Breast epithelium (tissue), 4 donors: ENCODE measurements around the gene SPRY2. TPM values are rescaled to one million over a fixed set of nuclear protein-coding genes. Genes with fewer than 3 reads are reported as not detected.
"Not testable (repeated sequence)": the region's sequence is repeated elsewhere in the genome, so short reads cannot be mapped to it uniquely, and the experiment has no call there.

Source experiments
- DNase-seq, 2 donors: peaks; one replicate each; pipeline ENCODE4 v3.0.0-alpha.2; 2019; ENCODE audit warnings: low spot score in 2 of 2
- H3K27ac ChIP-seq, 2 donors: fragments of 200-600 bp; sonication (generic) in 1 of 2; one replicate each; pipeline ENCODE4 v1.5.1; 2016 to 2019; ENCODE audit warnings: mild to moderate bottlenecking in 1 of 2
- H3K27me3 ChIP-seq, 2 donors: fragments of 200-600 bp; sonication (generic) in 1 of 2; one replicate each; pipeline versions ENCODE4 v1.5.1 to v1.6.0; 2017 to 2019; ENCODE audit warnings: control low read depth in 1 of 2, mild to moderate bottlenecking in 1 of 2
- H3K36me3 ChIP-seq: fragments of 200-600 bp; one replicate; pipeline ENCODE4 v1.5.1; 2019
- H3K4me1 ChIP-seq, 2 donors: fragments of 200-600 bp; sonication (generic); one replicate each; pipeline ENCODE4 v1.5.1; 2016 to 2019; ENCODE audit warnings: control low read depth in 1 of 2
- H3K4me3 ChIP-seq, 3 donors: fragments of 200-600 bp; sonication (generic); 1 replicate in 2 of 3; 2 replicates in 1 of 3; pipeline ENCODE4 v1.5.1; 2016 to 2019; ENCODE audit warnings: mild to moderate bottlenecking in 3 of 3, moderate library complexity in 2 of 3
- H3K9me3 ChIP-seq, 2 donors: fragments of 200-600 bp; sonication (generic) in 1 of 2; one replicate each; pipeline ENCODE4 v1.5.1; 2016 to 2019; ENCODE audit warnings: control low read depth in 1 of 2
- POLR2A ChIP-seq: fragments of 450-650 bp; IDR thresholded peaks from one replicate; pipeline ENCODE4 v1.6.1; 2016; ENCODE audit warnings: antibody characterized with exemption, mild to moderate bottlenecking, moderate library complexity
- POLR2AphosphoS5 ChIP-seq, 3 donors: sonication (generic); formaldehyde crosslinking; IDR thresholded peaks; one replicate each; pipeline ENCODE4 v1.6.1; 2017; ENCODE audit warnings: antibody characterized with exemption in 3 of 3
- intact Hi-C: fragments of 100-400 bp; cut with DNase I; formaldehyde crosslinking; loops from one replicate; pipeline ENCODE4 v1.15.1; 2023; ENCODE audit warnings: low total_unique reads
- total RNA-seq, 3 donors: library from RNA; depleted of rRNA; stranded (reverse); fragments of >200 nt; gene quantifications; one replicate each; pipeline ENCODE4 v1.1.0, GENCODE V29; 2016
- TF ChIP-seq, protein P1 (sequence below), 3 donors: fragments of 450-650 bp; IDR thresholded peaks; one replicate each; pipeline ENCODE4 v1.5.1; 2016 to 2017; ENCODE audit warnings: antibody characterized with exemption in 3 of 3, mild to moderate bottlenecking in 3 of 3, moderate library complexity in 3 of 3

The SPRY2 gene
- total RNA-seq, 3 donors from 2014 or later: 52.1 to 76.0 (median 71.0) TPM

DNA sequence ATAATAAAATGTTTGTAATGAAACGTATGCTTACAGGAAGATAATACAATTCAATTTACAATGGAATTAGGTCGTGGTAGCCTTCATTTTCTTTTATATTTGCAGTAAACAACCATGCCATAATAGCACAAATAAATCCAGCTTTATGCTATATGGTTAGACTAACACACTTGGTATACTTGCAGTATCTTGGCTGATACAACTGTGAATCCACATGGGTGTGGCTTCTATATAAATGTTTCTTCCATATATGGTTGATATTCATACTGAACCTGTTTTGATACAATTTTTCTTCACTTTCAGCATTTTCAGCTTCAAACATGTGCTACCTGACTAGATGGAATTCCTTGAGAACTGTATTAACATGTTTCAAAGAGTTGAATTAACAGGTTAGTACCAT is 20.4 kb upstream of the SPRY2 start:
- Histone ChIP-seq H3K27ac (no peak overlapping the region), H3K27me3 (no peaks in the 10 kb centered on the region), H3K9me3 (no peaks in the 10 kb centered on the region), H3K4me1 (no peaks in the 10 kb centered on the region), H3K36me3 (no peaks in the 10 kb centered on the region), H3K4me3 (no peak overlapping the region)
- no peak for DNase-seq
- intact Hi-C loops: no loop called here
- TF ChIP-seq POLR2A (no peak), POLR2AphosphoS5 (IDR thresholded peaks at IDR 0.05) (no peak)
- TF ChIP-seq, protein P1, sequence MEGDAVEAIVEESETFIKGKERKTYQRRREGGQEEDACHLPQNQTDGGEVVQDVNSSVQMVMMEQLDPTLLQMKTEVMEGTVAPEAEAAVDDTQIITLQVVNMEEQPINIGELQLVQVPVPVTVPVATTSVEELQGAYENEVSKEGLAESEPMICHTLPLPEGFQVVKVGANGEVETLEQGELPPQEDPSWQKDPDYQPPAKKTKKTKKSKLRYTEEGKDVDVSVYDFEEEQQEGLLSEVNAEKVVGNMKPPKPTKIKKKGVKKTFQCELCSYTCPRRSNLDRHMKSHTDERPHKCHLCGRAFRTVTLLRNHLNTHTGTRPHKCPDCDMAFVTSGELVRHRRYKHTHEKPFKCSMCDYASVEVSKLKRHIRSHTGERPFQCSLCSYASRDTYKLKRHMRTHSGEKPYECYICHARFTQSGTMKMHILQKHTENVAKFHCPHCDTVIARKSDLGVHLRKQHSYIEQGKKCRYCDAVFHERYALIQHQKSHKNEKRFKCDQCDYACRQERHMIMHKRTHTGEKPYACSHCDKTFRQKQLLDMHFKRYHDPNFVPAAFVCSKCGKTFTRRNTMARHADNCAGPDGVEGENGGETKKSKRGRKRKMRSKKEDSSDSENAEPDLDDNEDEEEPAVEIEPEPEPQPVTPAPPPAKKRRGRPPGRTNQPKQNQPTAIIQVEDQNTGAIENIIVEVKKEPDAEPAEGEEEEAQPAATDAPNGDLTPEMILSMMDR (IDR thresholded peaks at IDR 0.05): no peak

DNA sequence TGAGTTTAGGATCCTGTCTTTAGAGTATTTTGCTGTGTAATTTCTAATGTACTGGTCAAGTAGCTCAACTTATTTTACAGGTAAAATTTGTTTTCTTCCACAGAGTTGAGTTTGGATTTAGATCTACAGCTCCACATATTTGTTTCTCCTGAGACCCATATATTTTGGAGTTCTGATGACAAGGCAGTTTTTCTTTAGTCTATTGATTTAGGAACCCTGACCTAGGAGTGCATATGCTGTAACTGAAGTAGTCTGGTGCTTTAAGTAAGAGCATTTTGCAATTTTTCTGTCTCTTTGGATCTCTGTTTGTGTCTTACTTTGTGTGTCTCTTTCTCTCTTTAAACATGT is 19.5 kb upstream of the SPRY2 start:
- no peaks in the 10 kb centered on the region for H3K9me3 ChIP-seq
- H3K4me3 ChIP-seq: no peak overlapping the region
- no peaks in the 10 kb centered on the region for H3K4me1 ChIP-seq
- H3K27ac ChIP-seq: no peak overlapping the region
- DNase-seq: no peak
- H3K27me3 ChIP-seq: no peaks in the 10 kb centered on the region
- no peaks in the 10 kb centered on the region for H3K36me3 ChIP-seq
- intact Hi-C loops: no loop called here
- TF ChIP-seq POLR2A (no peak), POLR2AphosphoS5 (IDR thresholded peaks at IDR 0.05) (no peak)
- TF ChIP-seq, protein P1 (IDR thresholded peaks at IDR 0.05): no peak

DNA sequence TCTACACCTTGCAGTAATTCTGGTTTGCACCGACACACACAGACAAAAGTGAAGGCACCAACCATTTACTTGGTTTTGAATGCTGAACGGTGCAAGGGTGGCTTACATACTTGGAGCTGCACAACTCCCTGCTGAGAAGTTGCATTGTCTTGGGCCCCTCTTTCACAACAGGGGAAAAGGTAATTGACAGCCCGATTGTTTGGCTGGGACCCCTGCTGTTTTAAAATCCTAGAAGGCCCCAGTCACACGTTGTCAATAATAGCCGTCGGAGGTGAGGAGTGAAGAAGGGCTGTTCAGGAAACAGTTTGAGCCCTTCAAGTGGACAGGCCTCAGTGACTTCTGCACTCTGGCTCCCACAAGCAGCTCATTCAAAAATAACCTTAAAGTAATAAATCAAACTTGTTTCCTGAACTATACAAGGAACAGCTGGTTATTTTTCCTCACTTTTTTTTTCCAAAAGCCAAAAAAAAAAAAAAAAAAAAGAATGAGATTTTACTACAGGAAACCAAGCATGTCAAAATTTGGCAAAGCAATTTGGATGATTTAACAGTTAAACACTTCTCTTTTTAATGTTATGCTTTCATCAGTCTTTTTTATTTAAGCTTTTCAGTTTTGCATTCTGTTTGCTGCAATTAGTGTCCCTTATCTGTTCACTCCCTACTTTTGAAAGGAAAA is 19.0 kb upstream of the SPRY2 start:
- intact Hi-C loops: no loop called here
- Histone ChIP-seq H3K4me1 (no peaks in the 10 kb centered on the region), H3K4me3 (no peak overlapping the region), H3K36me3 (no peaks in the 10 kb centered on the region), H3K9me3 (no peaks in the 10 kb centered on the region), H3K27ac (no peak overlapping the region), H3K27me3 (no peaks in the 10 kb centered on the region)
- TF ChIP-seq, protein P1 (IDR thresholded peaks at IDR 0.05): no peak
- no peak for TF ChIP-seq POLR2AphosphoS5 (IDR thresholded peaks at IDR 0.05)
- no peak for TF ChIP-seq POLR2A
- no peak for DNase-seq

DNA sequence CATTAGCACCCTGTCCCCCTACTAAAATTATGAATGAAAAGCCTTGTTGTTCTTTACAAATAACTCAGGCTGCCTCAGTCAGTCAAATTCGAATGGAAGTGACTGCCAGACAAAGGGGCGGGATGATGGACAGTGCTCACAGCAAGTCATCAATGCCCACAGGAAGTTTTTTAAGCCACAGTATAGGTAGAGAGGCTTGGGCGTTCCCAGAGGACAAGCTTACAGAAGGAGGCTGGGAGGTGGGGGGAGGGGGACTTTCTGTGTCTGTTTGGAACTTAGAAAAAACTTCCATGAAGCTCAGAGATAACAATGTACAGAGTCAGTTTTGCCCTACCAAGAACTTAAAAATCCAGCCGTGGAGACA is 18.5 kb upstream of the SPRY2 start:
- H3K4me1 ChIP-seq: no peaks in the 10 kb centered on the region
- DNase-seq: no peak
- H3K9me3 ChIP-seq: no peaks in the 10 kb centered on the region
- no peak overlapping the region for H3K27ac ChIP-seq
- TF ChIP-seq POLR2A (no peak), POLR2AphosphoS5 (IDR thresholded peaks at IDR 0.05) (no peak)
- TF ChIP-seq, protein P1 (IDR thresholded peaks at IDR 0.05): no peak
- H3K36me3 ChIP-seq: no peaks in the 10 kb centered on the region
- H3K4me3 ChIP-seq: no peak overlapping the region
- no peaks in the 10 kb centered on the region for H3K27me3 ChIP-seq
- intact Hi-C loops: no loop called here

DNA sequence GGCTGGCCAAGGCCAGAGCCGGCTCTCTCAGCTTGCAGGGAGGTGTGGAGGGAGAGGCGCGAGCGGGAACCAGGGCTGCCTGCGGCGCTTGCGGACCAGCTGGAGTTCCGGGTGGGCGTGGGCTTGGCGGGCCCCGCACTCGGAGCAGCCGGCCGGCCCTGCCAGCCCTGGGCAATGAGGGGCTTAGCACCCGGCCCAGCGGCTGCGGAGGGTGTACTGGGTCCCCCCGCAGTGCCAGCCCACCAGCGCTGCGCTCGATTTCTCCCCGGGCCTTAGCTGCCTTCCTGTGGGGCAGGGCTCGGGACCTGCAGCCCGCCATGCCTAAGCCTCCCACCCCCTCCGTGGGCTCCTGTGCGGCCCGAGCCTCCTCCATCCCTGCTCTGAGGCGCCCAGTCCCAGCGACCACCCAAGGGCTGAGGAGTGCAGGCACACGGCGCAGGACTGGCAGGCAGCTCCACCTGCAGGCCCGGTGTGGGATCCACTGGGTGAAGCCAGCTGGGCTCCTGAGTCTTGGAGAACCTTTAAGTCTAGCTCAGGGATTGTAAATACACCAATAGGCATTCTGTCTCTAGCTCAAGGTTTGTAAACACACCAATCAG is 14.7 kb upstream of the SPRY2 start:
- H3K27ac ChIP-seq, H3K27me3 ChIP-seq, intact Hi-C loops: not testable (repeated sequence)

More for the DNA sequence above, 14.7 kb upstream of the SPRY2 start:
- not testable (repeated sequence) for H3K36me3 ChIP-seq, H3K4me1 ChIP-seq, H3K4me3 ChIP-seq, H3K9me3 ChIP-seq, DNase-seq
